Osteocyte (in vitro differentiated cells): ENCODE data around the gene PHACTR4. TPM values are rescaled to one million over a fixed set of nuclear protein-coding genes. Genes with fewer than 3 reads are reported as not detected.
A peak's percentile ranks its signal among the peaks of the same experiment; 100 is the strongest.

Source experiments
- DNase-seq: peaks from one replicate; pipeline ENCODE4 v3.0.0; 2021; ENCODE audit warnings: mixed read lengths; ENCODE audit not compliant: unreplicated experiment; ENCODE audit errors: extremely low spot score
- H3K27ac Mint-ChIP-seq: one replicate; pipeline ENCODE4 v1.8.0; 2021; ENCODE audit warnings: mild to moderate bottlenecking, mixed read lengths; ENCODE audit not compliant: unreplicated experiment
- H3K27me3 Mint-ChIP-seq: one replicate; pipeline ENCODE4 v1.8.0; 2021; ENCODE audit warnings: mixed read lengths; ENCODE audit not compliant: unreplicated experiment
- H3K36me3 Mint-ChIP-seq: one replicate; pipeline ENCODE4 v1.8.0; 2021; ENCODE audit warnings: mixed read lengths; ENCODE audit not compliant: unreplicated experiment
- H3K4me1 Mint-ChIP-seq: one replicate; pipeline ENCODE4 v1.8.0; 2021; ENCODE audit warnings: mixed read lengths; ENCODE audit not compliant: unreplicated experiment
- H3K4me3 Mint-ChIP-seq: one replicate; pipeline ENCODE4 v1.8.0; 2021; ENCODE audit warnings: mild to moderate bottlenecking, moderate library complexity, mixed read lengths; ENCODE audit not compliant: unreplicated experiment
- H3K9me3 Mint-ChIP-seq: one replicate; pipeline ENCODE4 v1.8.0; 2021; ENCODE audit warnings: mixed read lengths; ENCODE audit not compliant: unreplicated experiment
- total RNA-seq: library from RNA; stranded (reverse); gene quantifications from 2 replicates; pipeline ENCODE4 v1.2.1, GENCODE V29; 2021
- TF ChIP-seq, protein P1 (sequence below): fragments of 200-600 bp; sonication (generic); IDR thresholded peaks from 2 replicates; pipeline ENCODE4 v1.5.0; 2021; ENCODE audit warnings: antibody characterized with exemption, mild to moderate bottlenecking, moderate library complexity

Gene PHACTR4
- total RNA-seq, 1 donor from 2014 or later = 56.0 TPM

- no peak for DNase-seq
- TF ChIP-seq, protein P1, sequence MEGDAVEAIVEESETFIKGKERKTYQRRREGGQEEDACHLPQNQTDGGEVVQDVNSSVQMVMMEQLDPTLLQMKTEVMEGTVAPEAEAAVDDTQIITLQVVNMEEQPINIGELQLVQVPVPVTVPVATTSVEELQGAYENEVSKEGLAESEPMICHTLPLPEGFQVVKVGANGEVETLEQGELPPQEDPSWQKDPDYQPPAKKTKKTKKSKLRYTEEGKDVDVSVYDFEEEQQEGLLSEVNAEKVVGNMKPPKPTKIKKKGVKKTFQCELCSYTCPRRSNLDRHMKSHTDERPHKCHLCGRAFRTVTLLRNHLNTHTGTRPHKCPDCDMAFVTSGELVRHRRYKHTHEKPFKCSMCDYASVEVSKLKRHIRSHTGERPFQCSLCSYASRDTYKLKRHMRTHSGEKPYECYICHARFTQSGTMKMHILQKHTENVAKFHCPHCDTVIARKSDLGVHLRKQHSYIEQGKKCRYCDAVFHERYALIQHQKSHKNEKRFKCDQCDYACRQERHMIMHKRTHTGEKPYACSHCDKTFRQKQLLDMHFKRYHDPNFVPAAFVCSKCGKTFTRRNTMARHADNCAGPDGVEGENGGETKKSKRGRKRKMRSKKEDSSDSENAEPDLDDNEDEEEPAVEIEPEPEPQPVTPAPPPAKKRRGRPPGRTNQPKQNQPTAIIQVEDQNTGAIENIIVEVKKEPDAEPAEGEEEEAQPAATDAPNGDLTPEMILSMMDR = no peak
- Mint-ChIP-seq H3K4me1 (peaks cover 14% of the 10 kb centered on the region), H3K36me3 (peaks cover 14% of the 10 kb centered on the region), H3K27ac (peak overlapping the region; percentile 58), H3K27me3 (no peaks in the 10 kb centered on the region), H3K4me3 (no peak overlapping the region), H3K9me3 (no peaks in the 10 kb centered on the region)
Observed at GRCh38 chr1:28392027-28392652, 22.6 kb downstream of the PHACTR4 start.

DNA sequence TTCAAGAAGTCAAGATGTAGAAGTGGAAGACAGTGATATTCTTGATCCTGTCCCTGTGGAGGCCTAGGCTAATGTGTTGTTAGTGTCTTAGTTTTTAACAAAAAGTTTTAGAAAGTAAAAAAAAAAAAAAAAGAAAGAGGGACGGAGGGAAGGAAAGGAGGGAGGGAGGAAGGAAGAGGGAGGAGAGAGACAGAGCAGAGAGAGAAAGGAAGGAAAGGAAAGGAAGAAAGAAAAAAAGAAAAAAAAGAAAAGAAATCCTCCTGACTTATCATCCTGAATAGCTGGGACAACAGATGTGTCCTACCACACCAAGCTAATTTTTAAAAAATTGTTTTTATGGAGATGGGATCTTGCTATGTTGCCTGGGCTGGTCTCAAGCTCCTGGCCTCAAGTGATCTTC, 24.6 kb downstream of the PHACTR4 start:
- Mint-ChIP-seq H3K27me3 (no peaks in the 10 kb centered on the region), H3K9me3 (no peaks in the 10 kb centered on the region), H3K4me1 (peaks cover 13% of the 10 kb centered on the region), H3K4me3 (no peak overlapping the region), H3K36me3 (peaks cover 12% of the 10 kb centered on the region), H3K27ac (no peak overlapping the region)
- TF ChIP-seq, protein P1 = no peak
- DNase-seq = no peak

DNA sequence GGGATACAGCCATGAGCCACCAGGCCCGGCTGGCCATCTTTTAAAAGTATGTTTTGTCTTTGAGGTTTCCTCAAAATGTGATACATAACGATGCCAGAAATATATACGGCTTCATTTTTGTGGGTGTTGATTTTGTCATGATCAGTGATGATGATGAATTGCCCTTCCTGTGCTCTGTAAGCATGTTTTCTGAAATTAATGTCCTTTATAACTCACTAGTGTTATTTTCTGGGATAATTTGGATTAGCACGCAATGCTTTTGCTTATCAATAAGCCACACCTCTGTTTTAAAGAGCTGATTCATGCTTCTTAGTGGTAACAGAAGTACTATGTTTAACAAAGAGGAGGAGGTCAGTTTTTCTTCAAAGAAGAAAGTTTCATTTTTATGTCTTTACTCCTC, 25.6 kb downstream of the PHACTR4 start:
- H3K27ac Mint-ChIP-seq = peak overlapping the region; percentile 60
- H3K4me1 Mint-ChIP-seq = peaks cover 19% of the 10 kb centered on the region
- H3K36me3 Mint-ChIP-seq = peaks cover 11% of the 10 kb centered on the region
- TF ChIP-seq, protein P1 = no peak
- H3K27me3 Mint-ChIP-seq = no peaks in the 10 kb centered on the region
- H3K4me3 Mint-ChIP-seq = no peak overlapping the region
- no peak for DNase-seq
- H3K9me3 Mint-ChIP-seq = no peaks in the 10 kb centered on the region

DNA sequence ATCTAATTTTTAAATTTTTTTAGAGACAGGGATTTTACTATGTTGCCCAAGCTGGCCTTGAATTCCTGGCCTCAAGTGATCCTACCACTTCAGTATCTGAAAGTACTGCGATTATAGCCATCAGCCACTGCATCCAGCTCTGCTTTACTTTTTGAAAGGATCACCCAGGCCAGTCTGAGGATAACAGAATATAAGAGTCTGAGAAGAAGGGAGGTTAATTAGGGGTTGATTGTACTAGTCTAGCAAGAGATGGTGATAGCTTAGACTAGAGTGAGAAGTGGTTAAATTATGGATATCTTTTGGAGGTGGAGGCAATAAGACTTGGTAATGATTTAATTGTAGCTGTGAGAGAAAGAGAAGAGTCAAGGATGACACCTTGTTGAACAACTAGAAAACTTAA, 32.2 kb downstream of the PHACTR4 start:
- Mint-ChIP-seq H3K4me3 (no peak overlapping the region), H3K27me3 (no peaks in the 10 kb centered on the region), H3K4me1 (peaks cover 15% of the 10 kb centered on the region), H3K27ac (no peak overlapping the region), H3K9me3 (no peaks in the 10 kb centered on the region), H3K36me3 (peaks cover 7% of the 10 kb centered on the region)
- DNase-seq = no peak
- TF ChIP-seq, protein P1 = no peak

GRCh38 chr1:28409090-28409489, 39.5 kb downstream of the PHACTR4 start:
- no peak for DNase-seq
- H3K4me1 Mint-ChIP-seq = peaks cover 2% of the 10 kb centered on the region
- H3K27me3 Mint-ChIP-seq = no peaks in the 10 kb centered on the region
- TF ChIP-seq, protein P1 = no peak
- H3K9me3 Mint-ChIP-seq = no peaks in the 10 kb centered on the region
- H3K36me3 Mint-ChIP-seq = peaks cover 7% of the 10 kb centered on the region
- H3K4me3 Mint-ChIP-seq = no peak overlapping the region
- no peak overlapping the region for H3K27ac Mint-ChIP-seq
